HepG2 (cell line): Measurements from ENCODE around the gene CCDC88B. TPM values are rescaled to one million over a fixed set of nuclear protein-coding genes. Genes with fewer than 3 reads are reported as not detected.

Experiments used
- ATAC-seq: fragments of 200-7000 bp; cut with Tn5 transposase; 3 replicates; pipeline ENCODE4 v1.9.1; 2020; ENCODE audit warnings: mild to moderate bottlenecking, moderate library complexity
- BruUV-seq: library from RNA; stranded (reverse); fragments of 400-500 nt; replicated peaks from 2 replicates; lab custom pipeline; 2021; lab: Mats Ljungman, UMichigan
- CTCF ChIA-PET: fragments of 300-600 bp; formaldehyde crosslinking; extraction: SDS; loops from one replicate; lab custom pipeline; 2021; ENCODE audit warnings: low total read pairs, inconsistent platforms, low intra/inter-chr PET ratio; lab: Yijun Ruan, JAX
- POLR2A ChIA-PET: fragments of 350-600 bp; sonication (Branson Sonifier 250); formaldehyde crosslinking; loops from one replicate; lab custom pipeline; 2020; ENCODE audit warnings: antibody characterized with exemption, inconsistent platforms; lab: Yijun Ruan, JAX
- DNase-seq: peaks from one replicate; pipeline ENCODE4 v3.0.0-alpha.2; 2015; ENCODE audit warnings: low spot score
- FAIRE-seq: peaks from 3 replicates; lab custom pipeline; 2011; peaks lifted over from hg19 to GRCh38; lab: Jason Lieb, UNC
- H2AFZ ChIP-seq: one replicate; pipeline ENCODE4 v1.6.1; 2011; ENCODE audit warnings: low read length, inconsistent platforms
- H3K27ac ChIP-seq: fragments of 300-600 bp; 3 replicates; pipeline ENCODE4 v1.8.0; 2011; ENCODE audit warnings: mixed run types, mild to moderate bottlenecking, mixed read lengths, low read length, inconsistent platforms; ENCODE audit not compliant: insufficient read depth; ENCODE audit errors: extremely low read length
- H3K27me3 ChIP-seq, 2 experiments: fragments of 200-600 bp in 1 of 2; 2 replicates in 1 of 2; 3 replicates in 1 of 2; pipeline versions ENCODE4 v1.6.0 to v1.8.0; 2011; ENCODE audit warnings: low read length in 2 of 2, mild to moderate bottlenecking in 2 of 2, moderate library complexity in 2 of 2, inconsistent platforms in 1 of 2; ENCODE audit not compliant: insufficient read depth in 2 of 2, control insufficient read depth in 1 of 2
- H3K36me3 ChIP-seq, 2 experiments: fragments of 200-600 bp in 1 of 2; replicated peaks in 1 of 2; 2 replicates in 1 of 2; 3 replicates in 1 of 2; pipeline versions ENCODE4 v1.5.1 to v1.8.0; 2011; ENCODE audit warnings: low read length in 2 of 2, inconsistent platforms in 1 of 2; ENCODE audit not compliant: insufficient read depth in 2 of 2, control insufficient read depth in 1 of 2
- H3K4me1 ChIP-seq: 2 replicates; pipeline ENCODE4 v1.5.1; 2012; ENCODE audit warnings: low read length, inconsistent platforms; ENCODE audit not compliant: insufficient read depth
- H3K4me2 ChIP-seq: 2 replicates; pipeline ENCODE4 v1.6.0; 2011; ENCODE audit warnings: low read depth, low read length, inconsistent platforms
- H3K4me3 ChIP-seq, 3 experiments: fragments of 200-600 bp in 1 of 3; sonication (generic), shearing (Covaris generic) in 1 of 3; replicated peaks in 1 of 3; 2 replicates each; pipeline ENCODE4 v1.5.1; 2011 to 2016; ENCODE audit warnings: low read length in 3 of 3, inconsistent platforms in 2 of 3, low read depth in 2 of 3, mild to moderate bottlenecking in 2 of 3, control low read depth in 1 of 3, mixed read lengths in 1 of 3; ENCODE audit not compliant: insufficient read depth in 1 of 3
- H3K79me2 ChIP-seq: one replicate; pipeline ENCODE4 v1.6.1; 2011; ENCODE audit warnings: low read length, inconsistent platforms; ENCODE audit not compliant: insufficient read depth
- H3K9ac ChIP-seq: 2 replicates; pipeline ENCODE4 v1.6.0; 2011; ENCODE audit warnings: mild to moderate bottlenecking, low read depth, low read length, inconsistent platforms; ENCODE audit not compliant: insufficient read depth
- H3K9me3 ChIP-seq: 2 replicates; pipeline ENCODE4 v1.5.1; 2012; ENCODE audit warnings: mild to moderate bottlenecking, low read length
- H4K20me1 ChIP-seq: 2 replicates; pipeline ENCODE4 v1.6.0; 2011; ENCODE audit warnings: inconsistent platforms, mild to moderate bottlenecking, low read length, moderate library complexity; ENCODE audit not compliant: insufficient read depth
- HMGXB4 ChIP-seq, 2 experiments: sonication (generic) in 1 of 2; formaldehyde crosslinking in 1 of 2; IDR thresholded peaks; 2 replicates each; pipeline versions ENCODE4 v1.4.0 to v1.6.1; 2018 to 2020; ENCODE audit warnings: missing genetic modification reagents in 2 of 2, borderline replicate concordance in 1 of 2, low read depth in 1 of 2, mild to moderate bottlenecking in 1 of 2, missing biosample characterization in 1 of 2
- LBX2 ChIP-seq: sonication (generic); formaldehyde crosslinking; IDR thresholded peaks from 2 replicates; pipeline ENCODE4 v1.5.0; 2020; ENCODE audit warnings: missing genetic modification reagents, mild to moderate bottlenecking, borderline replicate concordance
- MNT ChIP-seq: fragments of 450-650 bp; IDR thresholded peaks from 2 replicates; pipeline ENCODE4 v1.6.1; 2016
- ZNF143 ChIP-seq: sonication (generic); formaldehyde crosslinking; IDR thresholded peaks from 2 replicates; pipeline ENCODE4 v1.4.0; 2020; ENCODE audit warnings: missing genetic modification reagents
- ZNF780A ChIP-seq: sonication (generic); formaldehyde crosslinking; IDR thresholded peaks from 2 replicates; pipeline ENCODE4 v1.8.0; 2022; ENCODE audit warnings: mild to moderate bottlenecking, missing genetic modification reagents, moderate library complexity
- ZNF891 ChIP-seq: sonication (generic); formaldehyde crosslinking; IDR thresholded peaks from 2 replicates; pipeline ENCODE4 v1.5.0; 2020; ENCODE audit warnings: mild to moderate bottlenecking, missing genetic modification reagents
- WGBS: methylation state at CpG from one replicate; pipeline ENCODE4 v1.1.6; 2017; ENCODE audit warnings: low lambda C conversion rate; 5-methylcytosine and 5-hydroxymethylcytosine counted together
- in situ Hi-C: cut with HindIII; loops from 2 replicates; pipeline ENCODE4 v1.10.0; 2017; ENCODE audit warnings: low pct_unique_long_range_greater_than_20kb; ENCODE audit not compliant: extremely low pct_ligation_motif_present
- intact Hi-C: fragments of 100-400 bp; cut with micrococcal nuclease; formaldehyde crosslinking; loops from one replicate; pipeline ENCODE4 v1.10.0; 2022; ENCODE audit not compliant: unreplicated experiment
- polyA plus RNA-seq, 8 experiments: library from polyadenylated mRNA; depleted of rRNA in 3 of 8; stranded (reverse) in 7 of 8; unstranded in 1 of 8; fragments of >200 nt; fragmentation: Illumina TruSeq in 4 of 8; extraction: Trizol in 4 of 8; gene quantifications; 2 replicates each; pipeline versions ENCODE4 v1.2.1 to v1.2.3, GENCODE V29; 2011 to 2016; ENCODE audit warnings: low read depth in 4 of 8, missing spikeins in 1 of 8, mixed read lengths in 1 of 8; ENCODE audit not compliant: insufficient read depth in 1 of 8
- total RNA-seq, 5 experiments: library from RNA; depleted of rRNA; stranded (reverse); fragments of >200 nt; fragmentation: Illumina TruSeq; extraction: Trizol; gene quantifications; 2 replicates each; pipeline ENCODE4 v1.2.3, GENCODE V29; 2016; ENCODE audit warnings: low read depth in 1 of 5

CCDC88B gene
- total and polyA plus RNA-seq, 2 of the 13 experiments (the other 11 are each of a cell fraction or from before 2014, with no cell fraction given), result 3.6 to 4.8 TPM

- ATAC-seq, result no peak
- Histone ChIP-seq H4K20me1 (no peaks in the 10 kb centered on the region), H3K27me3 (no peaks in the 10 kb centered on the region; a peak in 1 of 5 replicates), H3K4me1 (peaks cover 2% of the 10 kb centered on the region; the same call in 1 of the 2 replicates), H2AFZ (no peak overlapping the region), H3K27ac (no peak overlapping the region), H3K4me3 (no peak overlapping the region), H3K9me3 (no peaks in the 10 kb centered on the region), H3K9ac (no peak overlapping the region), H3K4me2 (no peak overlapping the region), H3K36me3 (peaks cover 7 to 34% of the 10 kb centered on the region in 2 experiments), H3K79me2 (no peaks in the 10 kb centered on the region)
- TF ChIP-seq ZNF143 (CRISPR knock-in tag) (no peak), ZNF780A (CRISPR knock-in tag) (no peak), MNT (no peak), ZNF891 (CRISPR knock-in tag) (no peak), HMGXB4 (CRISPR knock-in tag; IDR thresholded peaks at IDR 0.05; ENCODE audit: borderline replicate concordance in 1 of 2, low read depth in 1 of 2) (no peak), LBX2 (CRISPR knock-in tag) (no peak)
- CTCF ChIA-PET, result no interaction called here
- POLR2A ChIA-PET, result no interaction called here
- in situ Hi-C loops, result no loop called here
- BruUV-seq, result no TSS peak
- intact Hi-C loops, result no loop called here
- DNase-seq, result no peak
- no peak for FAIRE-seq
- 100% methylated on average over 3 of the region's 4 CpGs for WGBS
Observed at GRCh38 chr11:64364911-64365310, 24.9 kb downstream of the CCDC88B start.
